Measurements from ENCODE around the gene RAB4A.
"Not testable (repeated sequence)": the region's sequence is repeated elsewhere in the genome, so short reads cannot be mapped to it uniquely, and the experiment has no call there.

The RAB4A gene

DNA sequence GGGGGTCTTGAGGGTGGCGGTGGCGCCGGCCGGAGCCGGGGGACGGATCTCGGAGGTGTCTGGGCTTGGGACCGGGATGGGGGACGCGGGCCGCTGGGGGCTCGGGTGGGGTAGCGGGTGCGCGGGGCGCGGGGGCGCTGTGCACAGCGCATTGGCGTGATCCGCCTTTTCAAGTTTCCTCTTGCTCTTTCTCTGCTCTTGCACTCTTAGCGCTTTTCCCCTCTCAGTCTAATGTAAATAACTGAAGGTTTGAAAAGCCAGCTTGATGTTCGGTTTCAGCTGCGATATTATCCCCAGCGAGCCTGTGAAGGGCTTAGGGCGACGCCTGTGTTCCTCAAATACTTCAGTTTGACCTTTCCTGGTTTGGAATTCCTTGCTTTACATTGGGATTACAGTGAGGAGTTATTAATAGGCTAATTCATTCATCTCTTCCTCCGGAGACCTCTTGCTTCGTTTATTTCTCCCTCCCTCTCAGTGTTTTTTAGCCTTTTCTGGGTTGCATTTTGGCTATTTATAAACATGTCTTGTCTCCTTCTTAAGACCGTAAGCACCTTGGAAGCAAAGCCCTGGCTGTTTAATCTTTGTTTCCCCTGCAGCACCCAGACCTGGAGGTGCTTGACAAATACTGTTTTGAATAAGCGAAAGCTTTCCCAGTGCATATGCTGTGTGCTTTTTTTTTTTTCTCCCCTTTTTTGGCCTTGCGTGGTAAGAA is 693 bp downstream of the RAB4A start:
- DNase-seq (ENCODE audit: low read depth in 2 of 3, low spot score in 1 of 3), result peak in 1 of 3 donors; percentile 35

GRCh38 chr1:229272164-229273158 is 1.6 kb downstream of the RAB4A start:
- no peak for DNase-seq (ENCODE audit: low read depth in 2 of 3, low spot score in 1 of 3)

GRCh38 chr1:229273507-229274232 is 2.8 kb downstream of the RAB4A start:
- DNase-seq (ENCODE audit: low read depth in 2 of 3, low spot score in 1 of 3), result no peak

DNA sequence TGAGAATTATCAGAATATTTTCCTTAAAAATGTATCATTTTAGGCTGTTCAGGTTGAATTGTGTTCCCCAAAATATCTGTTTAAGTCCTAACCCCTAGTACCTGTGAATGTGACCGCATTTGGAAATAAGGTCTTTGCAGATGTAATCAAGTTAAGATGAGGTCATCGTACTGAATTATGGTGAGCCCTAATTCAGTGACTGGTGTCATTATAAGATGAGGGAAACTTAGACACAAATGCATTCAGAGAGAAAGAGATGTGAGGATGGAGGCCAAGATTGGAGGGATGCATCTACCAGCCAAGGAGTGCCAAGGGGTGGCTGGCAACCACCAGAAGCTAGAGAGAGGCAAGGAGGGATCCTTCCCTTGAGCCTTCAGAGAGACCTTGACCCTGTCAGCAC is 4.1 kb downstream of the RAB4A start:
- no peak for DNase-seq (ENCODE audit: low read depth in 2 of 3, low spot score in 1 of 3)

- no peak for DNase-seq (ENCODE audit: low read depth in 2 of 3, low spot score in 1 of 3)
Observed at GRCh38 chr1:229278120-229278741, 7.3 kb downstream of the RAB4A start.

DNA sequence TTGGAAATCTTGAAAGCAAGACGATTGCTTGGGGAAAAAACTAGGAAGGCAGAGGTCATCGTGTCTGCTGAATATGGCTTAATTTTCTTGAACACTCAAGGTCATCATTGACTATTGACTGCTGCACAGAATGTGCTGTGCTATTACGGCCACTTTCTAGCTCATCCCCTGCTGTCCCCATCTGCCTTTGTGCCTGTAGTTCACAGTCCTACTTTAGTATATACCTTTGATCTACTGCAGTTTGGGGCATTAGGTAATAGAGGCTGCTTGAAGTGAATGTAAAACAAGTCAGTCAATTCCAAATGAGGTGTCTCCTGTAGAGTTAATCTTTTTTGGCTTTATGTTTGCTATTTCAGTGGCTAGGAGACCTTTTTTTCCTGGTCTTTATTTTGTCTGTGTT is 8.3 kb downstream of the RAB4A start:
- no peak for DNase-seq (ENCODE audit: low read depth in 2 of 3, low spot score in 1 of 3)

- DNase-seq (ENCODE audit: low read depth in 2 of 3, low spot score in 1 of 3), result no peak
Observed at GRCh38 chr1:229280037-229280828, 9.3 kb downstream of the RAB4A start.

- no peak for DNase-seq (ENCODE audit: low read depth in 2 of 3, low spot score in 1 of 3)
Observed at GRCh38 chr1:229280921-229281320, 10.0 kb downstream of the RAB4A start.

DNA sequence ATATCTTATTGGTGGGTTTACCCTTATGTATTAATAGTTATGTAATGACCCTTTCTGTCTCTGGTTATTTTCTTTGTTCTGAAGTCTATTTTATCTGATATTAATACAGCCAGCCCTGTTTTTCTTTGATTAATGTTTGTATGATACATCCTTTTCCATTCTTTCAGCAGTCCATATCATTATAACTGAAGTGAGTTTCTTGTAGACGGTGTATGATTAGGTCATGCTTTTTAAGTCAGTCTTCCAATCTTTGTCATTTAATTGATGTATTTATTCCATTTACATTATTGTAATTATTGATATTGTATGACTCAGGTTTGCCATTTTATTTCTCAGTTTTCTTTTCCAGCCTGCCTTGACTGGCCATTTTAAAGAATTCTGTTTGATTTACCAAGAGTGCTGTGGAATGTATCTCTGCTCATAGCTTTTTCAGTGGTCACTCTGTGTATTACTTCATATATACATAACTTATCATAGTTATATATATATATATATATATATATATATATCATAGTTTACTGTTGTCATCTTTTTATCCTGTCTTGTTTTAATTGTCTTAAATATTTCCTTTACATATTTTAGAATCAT is 10.5 kb downstream of the RAB4A start:
- no peak for DNase-seq (ENCODE audit: low read depth in 2 of 3, low spot score in 1 of 3)

DNA sequence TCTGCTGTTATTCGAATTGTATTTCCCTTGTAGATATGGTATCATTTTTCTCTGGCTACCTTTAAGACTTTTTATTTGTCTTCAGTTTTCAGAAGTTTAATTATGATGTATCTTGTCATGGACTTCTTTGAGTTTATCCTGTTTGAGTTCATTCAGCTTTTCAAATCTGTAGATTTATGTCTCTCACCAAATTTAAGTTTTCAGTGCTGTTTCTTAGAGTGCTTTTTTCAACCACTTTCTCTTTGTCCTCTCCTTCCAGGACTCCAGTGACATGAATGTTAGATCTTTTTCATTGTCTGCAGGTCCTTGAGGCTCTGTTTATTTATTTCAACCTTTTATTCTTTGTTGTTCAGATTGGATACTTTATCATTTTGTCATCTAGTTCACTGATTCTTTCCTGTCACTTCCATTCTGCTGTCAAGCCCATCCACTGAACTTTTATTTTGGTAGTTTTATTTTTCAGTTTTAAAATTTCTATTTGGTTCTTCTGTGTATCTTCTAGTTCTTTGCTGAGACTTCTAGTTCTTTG is 11.4 kb downstream of the RAB4A start:
- DNase-seq (ENCODE audit: low read depth in 2 of 3, low spot score in 1 of 3), result no peak

- DNase-seq (ENCODE audit: low read depth in 2 of 3, low spot score in 1 of 3), result no peak
Observed at GRCh38 chr1:229283183-229283611, 12.3 kb downstream of the RAB4A start.

GRCh38 chr1:229284887-229285286 is 14.0 kb downstream of the RAB4A start:
- no peak for DNase-seq (ENCODE audit: low read depth in 2 of 3, low spot score in 1 of 3)

DNA sequence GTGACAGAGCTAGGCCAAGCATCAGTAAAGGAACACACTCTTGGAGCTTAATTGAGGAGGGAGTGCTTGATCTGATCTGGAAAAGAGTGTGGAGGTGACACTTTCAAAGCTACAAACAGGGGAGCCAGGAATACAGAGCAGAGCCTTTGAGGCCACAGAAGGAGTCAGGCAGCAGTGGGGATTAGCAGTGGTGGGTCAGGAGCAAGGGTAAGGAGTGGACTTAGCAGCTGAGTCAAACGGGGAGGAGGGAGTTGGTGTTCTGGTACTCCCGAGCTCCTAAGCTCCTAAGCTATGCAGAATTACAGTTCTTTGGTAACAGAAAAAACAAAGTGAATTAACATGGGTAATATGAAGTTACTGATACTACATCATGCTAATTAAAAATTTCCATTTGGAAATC is 14.5 kb downstream of the RAB4A start:
- DNase-seq (ENCODE audit: low read depth in 2 of 3, low spot score in 1 of 3), result no peak

DNA sequence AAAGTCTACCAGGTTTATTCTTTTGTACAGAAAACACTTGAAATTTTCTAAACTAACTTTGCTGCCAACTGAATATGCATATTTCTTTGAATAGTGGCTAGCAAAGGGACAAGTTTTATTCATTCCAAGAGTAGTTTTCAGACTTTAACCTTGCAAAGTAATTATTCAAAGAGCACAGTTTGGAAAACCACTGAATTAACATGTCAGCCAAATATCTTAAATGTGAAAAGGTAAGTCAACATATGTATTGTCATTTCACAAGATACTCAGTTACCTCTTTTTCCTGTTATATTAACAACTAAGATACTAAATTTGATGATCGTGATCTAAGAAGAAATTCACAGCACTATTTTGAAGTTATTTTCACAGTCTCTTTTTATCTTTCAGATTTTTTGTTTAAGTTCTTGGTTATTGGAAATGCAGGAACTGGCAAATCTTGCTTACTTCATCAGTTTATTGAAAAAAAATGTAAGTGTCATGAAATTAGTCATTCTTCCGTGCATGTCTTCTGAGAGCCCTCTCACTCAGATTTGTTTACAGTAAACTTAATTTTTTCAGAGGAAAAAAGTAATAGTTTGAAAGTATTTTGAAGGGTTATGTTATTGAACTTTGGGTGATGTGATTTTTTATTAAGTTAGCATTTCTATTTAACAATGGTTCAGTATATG is 15.3 kb downstream of the RAB4A start:
- DNase-seq (ENCODE audit: low read depth in 2 of 3, low spot score in 1 of 3), result no peak

- DNase-seq (ENCODE audit: low read depth in 2 of 3, low spot score in 1 of 3), result no peak
Observed at GRCh38 chr1:229287267-229287666, 16.4 kb downstream of the RAB4A start.

GRCh38 chr1:229288516-229288915 is 17.6 kb downstream of the RAB4A start:
- no peak for DNase-seq (ENCODE audit: low read depth in 2 of 3, low spot score in 1 of 3)

- not testable (repeated sequence) for DNase-seq (ENCODE audit: low read depth in 2 of 3, low spot score in 1 of 3)
Observed at GRCh38 chr1:229291686-229292085, 20.8 kb downstream of the RAB4A start.

DNA sequence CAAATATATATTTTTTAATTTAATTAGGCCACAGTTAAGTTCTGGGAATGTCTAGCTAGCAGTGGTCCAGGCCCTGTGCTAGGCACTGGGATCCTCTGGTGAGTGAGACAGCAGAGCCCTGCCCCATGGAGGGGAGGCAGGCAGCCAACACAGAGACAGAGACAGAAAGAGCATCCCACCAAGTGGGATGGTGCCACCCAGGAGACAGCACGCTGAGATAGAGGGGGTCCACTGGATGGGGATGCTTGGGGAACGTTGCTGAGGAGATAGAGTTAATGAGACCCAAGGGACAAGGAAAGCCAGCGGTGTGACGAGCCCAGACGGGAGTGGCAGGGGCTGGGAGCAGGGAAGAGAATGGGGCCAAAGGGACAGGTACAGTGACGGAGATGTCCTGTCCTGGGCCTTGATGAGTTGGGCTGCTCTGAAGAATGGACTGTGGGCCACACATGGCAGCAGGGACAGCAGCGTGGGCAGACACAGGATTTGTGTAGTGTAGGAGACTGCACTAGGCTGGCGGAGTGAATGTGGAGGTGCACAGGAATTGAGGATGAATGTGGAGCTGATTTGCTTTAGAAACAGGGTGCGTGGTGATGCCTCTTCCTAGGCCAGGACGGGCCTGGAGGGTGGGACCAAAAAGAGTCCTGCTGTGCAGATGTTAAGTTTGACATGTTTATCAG is 22.8 kb downstream of the RAB4A start:
- DNase-seq (ENCODE audit: low read depth in 2 of 3, low spot score in 1 of 3), result no peak

DNA sequence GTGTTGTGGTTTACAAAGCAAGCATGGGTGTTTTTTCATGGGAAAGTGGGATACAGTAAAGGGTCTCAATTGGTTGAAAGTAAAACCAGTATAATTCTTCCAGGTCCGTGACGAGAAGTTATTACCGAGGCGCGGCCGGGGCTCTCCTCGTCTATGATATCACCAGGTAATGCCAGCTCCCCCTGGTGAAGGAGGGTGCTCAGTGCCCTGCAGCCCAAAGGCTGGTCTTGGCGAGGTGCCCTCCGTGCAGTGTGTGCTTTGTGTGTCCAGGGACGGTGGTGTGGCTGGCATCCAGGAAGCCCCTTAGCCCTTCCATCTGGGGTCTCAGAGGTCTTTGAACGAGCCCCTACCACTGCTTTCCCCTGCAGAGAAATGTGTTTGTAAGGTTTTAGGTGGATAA is 24.8 kb downstream of the RAB4A start:
- no peak for DNase-seq (ENCODE audit: low read depth in 2 of 3, low spot score in 1 of 3)
